ENCODE data around the gene ARID5B. TPM values are rescaled to one million over a fixed set of nuclear protein-coding genes. Genes with fewer than 3 reads are reported as not detected.
A peak's percentile ranks its signal among the peaks of the same experiment; 100 is the strongest.

ARID5B gene
- polyA plus RNA-seq, 6 donors from 2014 or later, result 68.6 to 165 (median 122) TPM

GRCh38 chr10:61987537-61987936, 86.0 kb downstream of the ARID5B start:
- ATAC-seq (ENCODE audit: low read depth in 2 of 2) (peak; percentile 9 to 10), DNase-seq (no peak)
- Mint-ChIP-seq H3K27me3 (no peaks in the 10 kb centered on the region), H3K4me3 (peak overlapping the region in 6 of 8 donors; percentile 1 to 82 (median 67)), H3K36me3 (peaks cover 20 to 37% of the 10 kb centered on the region in 2 donors), H3K27ac (peak overlapping the region; percentile 96 to 100 (median 99)), H3K9me3 (no peaks in the 10 kb centered on the region), H3K4me1 (peaks cover 44 to 87% (median 56%) of the 10 kb centered on the region in 3 donors)

- Mint-ChIP-seq H3K27ac (peak overlapping the region; percentile 96 to 100 (median 99)), H3K27me3 (no peaks in the 10 kb centered on the region), H3K36me3 (peaks cover 20 to 36% of the 10 kb centered on the region in 2 donors), H3K4me1 (peaks cover 49 to 87% (median 56%) of the 10 kb centered on the region in 3 donors), H3K4me3 (peak overlapping the region; percentile 1 to 82 (median 71)), H3K9me3 (no peaks in the 10 kb centered on the region)
- peak; percentile 80 for DNase-seq
- ATAC-seq (ENCODE audit: low read depth in 2 of 2), result peak; percentile 88
Observed at GRCh38 chr10:61987951-61988379, 86.5 kb downstream of the ARID5B start.

- H3K27me3 Mint-ChIP-seq, result no peaks in the 10 kb centered on the region
- peaks cover 50 to 90% (median 54%) of the 10 kb centered on the region in 3 donors for H3K4me1 Mint-ChIP-seq
- DNase-seq (no peak), ATAC-seq (ENCODE audit: low read depth in 2 of 2) (no peak)
- H3K27ac Mint-ChIP-seq, result peak overlapping the region; percentile 38 to 100 (median 94)
- H3K9me3 Mint-ChIP-seq, result no peaks in the 10 kb centered on the region
- H3K4me3 Mint-ChIP-seq, result no peak overlapping the region
- peaks cover 20 to 38% of the 10 kb centered on the region in 2 donors for H3K36me3 Mint-ChIP-seq
Observed at GRCh38 chr10:61989995-61990760, 88.7 kb downstream of the ARID5B start.

- ATAC-seq (ENCODE audit: low read depth in 2 of 2) (no peak), DNase-seq (no peak)
- H3K9me3 Mint-ChIP-seq, result no peaks in the 10 kb centered on the region
- peak overlapping the region in 1 of 8 donors; percentile 14 for H3K4me3 Mint-ChIP-seq
- peaks cover 47 to 90% (median 53%) of the 10 kb centered on the region in 3 donors for H3K4me1 Mint-ChIP-seq
- H3K27me3 Mint-ChIP-seq, result no peaks in the 10 kb centered on the region
- peak overlapping the region; percentile 36 to 100 (median 94) for H3K27ac Mint-ChIP-seq
- H3K36me3 Mint-ChIP-seq, result peaks cover 20 to 35% of the 10 kb centered on the region in 2 donors
Observed at GRCh38 chr10:61990761-61991135, 89.2 kb downstream of the ARID5B start.

GRCh38 chr10:61991166-61991565, 89.7 kb downstream of the ARID5B start:
- Mint-ChIP-seq H3K27me3 (no peaks in the 10 kb centered on the region), H3K4me3 (peak overlapping the region in 1 of 8 donors; percentile 20), H3K27ac (peak overlapping the region; percentile 95 to 100 (median 98)), H3K36me3 (peaks cover 16 to 35% of the 10 kb centered on the region in 2 donors), H3K4me1 (peaks cover 47 to 90% (median 53%) of the 10 kb centered on the region in 3 donors), H3K9me3 (no peaks in the 10 kb centered on the region)
- no peak for ATAC-seq (ENCODE audit: low read depth in 2 of 2)
- no peak for DNase-seq

- Mint-ChIP-seq H3K27me3 (no peaks in the 10 kb centered on the region), H3K9me3 (no peaks in the 10 kb centered on the region), H3K27ac (peak overlapping the region; percentile 88 to 100 (median 97)), H3K36me3 (peaks cover 12 to 33% of the 10 kb centered on the region in 2 donors), H3K4me1 (peaks cover 41 to 90% (median 52%) of the 10 kb centered on the region in 3 donors), H3K4me3 (peak overlapping the region; percentile 8 to 83 (median 28))
- DNase-seq, result no peak
- no peak for ATAC-seq (ENCODE audit: low read depth in 2 of 2)
Observed at GRCh38 chr10:61992059-61992460, 90.6 kb downstream of the ARID5B start.

DNA sequence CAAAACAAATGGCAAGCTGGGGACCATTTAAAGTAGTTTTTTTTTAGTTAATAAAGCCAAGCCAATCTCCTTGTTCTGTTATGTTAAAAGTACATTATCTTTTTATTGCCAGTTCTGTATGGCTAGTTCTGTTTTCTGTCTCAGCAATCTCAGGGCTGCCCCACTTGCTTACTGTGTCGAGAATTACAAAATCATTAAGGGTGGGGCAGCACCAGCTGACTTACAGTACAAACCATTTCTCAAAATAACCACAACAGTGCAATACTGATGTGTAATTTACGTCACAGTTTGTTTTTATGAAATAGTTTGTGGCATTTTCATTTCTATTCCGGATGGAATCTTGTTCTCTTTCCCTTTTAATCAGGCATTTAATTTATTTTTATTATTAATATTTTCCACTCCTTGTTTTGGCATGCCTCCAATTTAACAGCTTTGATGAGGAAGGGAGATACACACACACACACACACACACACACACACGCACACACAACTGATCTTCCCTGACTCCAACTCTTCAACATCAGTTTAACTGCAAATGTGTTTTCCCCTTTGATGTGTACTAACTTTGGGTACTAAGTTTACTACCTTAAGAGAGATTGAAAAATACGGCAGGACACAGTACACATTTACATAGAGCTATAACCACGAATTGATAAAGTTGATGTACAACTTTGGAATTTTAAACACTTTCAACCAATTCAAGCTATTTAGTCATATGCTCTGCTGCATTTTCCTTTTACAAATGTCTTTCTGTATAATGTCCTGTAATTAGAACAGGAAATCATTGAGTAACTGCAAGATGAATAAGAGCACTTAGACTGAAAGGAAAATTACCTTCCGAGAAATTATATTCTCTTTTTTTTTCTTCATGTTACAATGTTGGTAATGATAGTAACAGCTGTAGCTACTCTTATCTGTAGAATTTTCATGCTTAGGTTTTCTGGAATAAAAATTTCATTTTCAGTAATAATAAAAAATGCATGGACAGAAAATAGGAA, 91.5 kb downstream of the ARID5B start:
- Mint-ChIP-seq H3K27me3 (no peaks in the 10 kb centered on the region), H3K4me1 (peaks cover 42 to 90% (median 50%) of the 10 kb centered on the region in 3 donors), H3K27ac (peak overlapping the region; percentile 88 to 100 (median 97)), H3K9me3 (no peaks in the 10 kb centered on the region), H3K36me3 (peaks cover 13 to 40% of the 10 kb centered on the region in 2 donors), H3K4me3 (peak overlapping the region; percentile 8 to 83 (median 30))
- ATAC-seq (ENCODE audit: low read depth in 2 of 2), result peak; percentile 79 to 82
- DNase-seq, result peak; percentile 82

- peak overlapping the region; percentile 88 to 100 (median 97) for H3K27ac Mint-ChIP-seq
- ATAC-seq (ENCODE audit: low read depth in 2 of 2), result no peak
Observed at GRCh38 chr10:61993711-61994401, 92.4 kb downstream of the ARID5B start.

GRCh38 chr10:61994405-61995219, 93.1 kb downstream of the ARID5B start:
- H3K27ac Mint-ChIP-seq, result peak overlapping the region; percentile 15 to 100 (median 74)
- no peak for DNase-seq
- no peak for ATAC-seq (ENCODE audit: low read depth in 2 of 2)
- H3K27me3 Mint-ChIP-seq, result no peaks in the 10 kb centered on the region
- peaks cover 23 to 47% of the 10 kb centered on the region in 2 donors for H3K36me3 Mint-ChIP-seq
- peaks cover 53 to 95% (median 61%) of the 10 kb centered on the region in 3 donors for H3K4me1 Mint-ChIP-seq
- no peaks in the 10 kb centered on the region for H3K9me3 Mint-ChIP-seq
- peak overlapping the region in 1 of 8 donors; percentile 57 for H3K4me3 Mint-ChIP-seq

More at GRCh38 chr10:61993711-61994401, 92.4 kb downstream of the ARID5B start:
- peaks cover 48 to 90% (median 54%) of the 10 kb centered on the region in 3 donors for H3K4me1 Mint-ChIP-seq
- H3K9me3 Mint-ChIP-seq, result no peaks in the 10 kb centered on the region
- H3K36me3 Mint-ChIP-seq, result peaks cover 20 to 46% of the 10 kb centered on the region in 2 donors
- H3K4me3 Mint-ChIP-seq, result peak overlapping the region in 3 of 8 donors; percentile 22 to 63 (median 31)
- DNase-seq, result no peak
- no peaks in the 10 kb centered on the region for H3K27me3 Mint-ChIP-seq

DNA sequence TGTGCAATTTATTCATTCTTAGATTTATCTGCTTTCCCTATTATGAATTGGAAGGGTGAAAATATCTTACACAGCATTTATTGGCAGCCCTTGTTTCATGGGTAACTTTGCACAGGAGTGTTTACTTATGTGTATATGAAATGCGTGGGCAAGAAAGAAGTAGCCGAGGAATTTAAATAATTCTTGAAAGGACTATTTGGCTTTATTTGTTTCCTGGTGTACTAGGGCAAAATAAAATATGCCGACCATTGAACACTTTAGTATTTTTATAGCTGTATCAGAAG, 93.7 kb downstream of the ARID5B start:
- Mint-ChIP-seq H3K27ac (peak overlapping the region in 5 of 6 donors; percentile 18 to 100 (median 77)), H3K9me3 (no peaks in the 10 kb centered on the region), H3K4me1 (peaks cover 57 to 95% (median 67%) of the 10 kb centered on the region in 3 donors), H3K36me3 (peaks cover 23 to 47% of the 10 kb centered on the region in 2 donors), H3K27me3 (no peaks in the 10 kb centered on the region), H3K4me3 (no peak overlapping the region)
- DNase-seq (no peak), ATAC-seq (ENCODE audit: low read depth in 2 of 2) (no peak)

DNA sequence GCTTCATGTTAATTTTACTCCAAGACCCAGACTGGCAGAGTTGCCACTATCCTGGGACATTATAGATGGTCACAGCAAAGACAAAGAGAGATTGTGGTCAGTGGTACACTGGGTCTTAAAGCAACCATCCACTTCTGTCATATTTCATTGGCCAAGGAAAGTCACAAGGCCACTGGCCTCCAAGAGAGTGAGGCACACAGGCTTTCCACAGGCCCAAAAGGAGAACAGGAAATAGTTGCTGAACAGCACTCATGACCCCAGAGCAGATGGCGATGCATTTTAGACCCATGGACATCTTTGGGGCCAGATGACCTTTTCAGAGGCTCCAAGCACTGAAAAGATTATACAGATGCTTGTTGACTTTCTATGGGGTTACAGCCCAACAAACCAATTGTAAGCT, 97.4 kb downstream of the ARID5B start:
- Mint-ChIP-seq H3K9me3 (peaks cover 0 to 3% (median 0%) of the 10 kb centered on the region in 7 donors), H3K4me3 (peak overlapping the region in 6 of 8 donors; percentile 75 to 91 (median 78)), H3K27ac (peak overlapping the region; percentile 99 to 100 (median 100)), H3K4me1 (peaks cover 64 to 89% (median 78%) of the 10 kb centered on the region in 3 donors), H3K27me3 (no peaks in the 10 kb centered on the region), H3K36me3 (peaks cover 48 to 50% of the 10 kb centered on the region in 2 donors)
- ATAC-seq (ENCODE audit: low read depth in 2 of 2) (no peak), DNase-seq (no peak)
